ENCODE measurements around the gene GAST. TPM values are rescaled to one million over a fixed set of nuclear protein-coding genes. Genes with fewer than 3 reads are reported as not detected.
A peak's percentile ranks its signal among the peaks of the same experiment; 100 is the strongest.

GAST gene
- total and polyA plus RNA-seq, 2 of the 13 experiments (the other 11 are each of a cell fraction or from before 2014, with no cell fraction given), result 0.32 to 0.42 TPM

GRCh38 chr17:41666708-41667279, 45.3 kb upstream of the GAST start (continued):
- TF ChIP-seq, protein P1, sequence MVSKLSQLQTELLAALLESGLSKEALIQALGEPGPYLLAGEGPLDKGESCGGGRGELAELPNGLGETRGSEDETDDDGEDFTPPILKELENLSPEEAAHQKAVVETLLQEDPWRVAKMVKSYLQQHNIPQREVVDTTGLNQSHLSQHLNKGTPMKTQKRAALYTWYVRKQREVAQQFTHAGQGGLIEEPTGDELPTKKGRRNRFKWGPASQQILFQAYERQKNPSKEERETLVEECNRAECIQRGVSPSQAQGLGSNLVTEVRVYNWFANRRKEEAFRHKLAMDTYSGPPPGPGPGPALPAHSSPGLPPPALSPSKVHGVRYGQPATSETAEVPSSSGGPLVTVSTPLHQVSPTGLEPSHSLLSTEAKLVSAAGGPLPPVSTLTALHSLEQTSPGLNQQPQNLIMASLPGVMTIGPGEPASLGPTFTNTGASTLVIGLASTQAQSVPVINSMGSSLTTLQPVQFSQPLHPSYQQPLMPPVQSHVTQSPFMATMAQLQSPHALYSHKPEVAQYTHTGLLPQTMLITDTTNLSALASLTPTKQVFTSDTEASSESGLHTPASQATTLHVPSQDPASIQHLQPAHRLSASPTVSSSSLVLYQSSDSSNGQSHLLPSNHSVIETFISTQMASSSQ (IDR thresholded peaks at IDR 0.05; ENCODE audit: low read depth), result no peak
- TF ChIP-seq, protein P1 (CRISPR knock-in tag; IDR thresholded peaks at IDR 0.05; ENCODE audit: borderline replicate concordance), result no peak; the same call in 1 of the 2 replicates
- TF ChIP-seq NONO (IDR thresholded peaks at IDR 0.05) (no peak), NONO (CRISPR knock-in tag; conservative IDR thresholded peaks at IDR 0.05) (peak; percentile 62; the same call in 1 of the 2 replicates), ZBTB26 (CRISPR knock-in tag; IDR thresholded peaks at IDR 0.05; ENCODE audit: borderline replicate concordance) (no peak; the same call in 1 of the 2 replicates), HMG20A (CRISPR knock-in tag; IDR thresholded peaks at IDR 0.05; ENCODE audit: borderline replicate concordance) (no peak; the same call in 1 of the 2 replicates), PLSCR1 (CRISPR knock-in tag; IDR thresholded peaks at IDR 0.05; ENCODE audit: borderline replicate concordance) (no peak), HHEX (CRISPR knock-in tag; IDR thresholded peaks at IDR 0.05) (no peak), SAP130 (CRISPR knock-in tag; IDR thresholded peaks at IDR 0.05; ENCODE audit: low read depth) (peak; percentile 70; the same call in 1 of the 2 replicates), MXD4 (CRISPR knock-in tag; IDR thresholded peaks at IDR 0.05) (0 out of 2 replicates have a peak, but pooled peaks have one; percentile 44), NKX3-1 (CRISPR knock-in tag; IDR thresholded peaks at IDR 0.05) (no peak), PRDM4 (CRISPR knock-in tag; IDR thresholded peaks at IDR 0.05; ENCODE audit: borderline replicate concordance) (no peak), NFKB2 (CRISPR knock-in tag; IDR thresholded peaks at IDR 0.05; ENCODE audit: borderline replicate concordance) (no peak), YEATS4 (CRISPR knock-in tag; IDR thresholded peaks at IDR 0.05; ENCODE audit: borderline replicate concordance) (peak; percentile 73), ZIK1 (CRISPR knock-in tag; IDR thresholded peaks at IDR 0.05; ENCODE audit: borderline replicate concordance, low read depth) (peak; percentile 78; the same call in 1 of the 2 replicates), ZNF75D (CRISPR knock-in tag; IDR thresholded peaks at IDR 0.05; ENCODE audit: borderline replicate concordance) (no peak), PHF5A (CRISPR knock-in tag; IDR thresholded peaks at IDR 0.05; ENCODE audit: low read depth, unreplicated experiment) (no peak)

All from HepG2 (cell line).